ENCODE data around the gene ZNF562. TPM values are rescaled to one million over a fixed set of nuclear protein-coding genes. Genes with fewer than 3 reads are reported as not detected.
A peak's percentile ranks its signal among the peaks of the same experiment; 100 is the strongest.

Gene ZNF562
- total and polyA plus RNA-seq, 8 donors = 25.4 to 36.4 (median 27.6) TPM

DNA sequence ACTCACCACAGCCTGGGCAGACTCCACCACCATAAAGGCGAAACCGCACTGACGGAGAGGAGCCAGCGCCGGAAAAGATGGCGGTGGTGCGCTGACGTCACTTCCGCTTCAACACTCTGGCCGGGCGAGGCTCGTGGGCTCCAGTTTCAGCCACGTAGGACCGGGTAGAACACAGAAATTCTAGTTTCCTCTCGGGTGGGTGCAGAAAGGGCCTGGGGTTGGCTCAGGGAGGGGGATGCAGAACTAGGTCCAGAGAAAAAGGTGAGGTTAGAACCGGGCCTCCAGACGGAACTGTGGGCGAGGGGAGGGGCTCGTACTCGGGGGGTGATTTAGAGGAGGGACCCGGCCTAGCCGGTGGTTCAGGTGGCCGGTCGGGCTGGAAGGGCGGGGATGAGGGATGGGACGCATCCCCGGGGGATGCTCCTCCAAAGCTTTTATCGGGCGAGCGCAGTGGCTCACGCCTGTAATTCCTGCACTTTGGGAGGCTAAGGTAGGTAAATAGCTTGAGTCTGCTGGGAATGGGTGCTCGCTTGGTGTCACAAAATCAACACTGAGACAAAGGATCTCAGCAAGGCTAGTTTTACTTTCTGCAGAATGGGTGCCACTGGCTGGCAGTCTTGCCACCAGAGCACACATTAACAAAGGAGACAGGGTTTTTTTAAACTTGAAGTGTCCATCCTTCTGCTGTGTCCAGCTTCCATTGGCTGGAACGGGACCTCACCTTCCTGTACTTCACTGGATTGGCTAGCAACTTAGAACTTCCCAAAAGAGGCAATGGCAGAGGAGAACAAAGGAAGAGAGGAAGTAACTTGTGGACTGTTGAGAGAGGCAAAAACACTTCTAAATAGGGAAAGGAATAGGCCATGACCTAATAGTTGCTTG lies 53.5 kb downstream of the ZNF562 start, which contains the start of gene ZNF561:
TSS of gene ZNF561 (minus strand) at position 77 of the 882 bp plus-strand sequence. CDS start 1,776 bp downstream, outside the sequence.
- DNase-seq (peak; percentile 89 to 94 (median 92)), ATAC-seq (peak; percentile 95)
- no peaks in the 10 kb centered on the region for H3K9me3 ChIP-seq
- H3K4me1 ChIP-seq = peaks cover 17 to 30% of the 10 kb centered on the region in 2 donors
- intact Hi-C loops (cut with DNase I) = loop anchor here in 1 of 2 donors (5.0 kb wide), 1 partner anchor 171 kb away; no protein-coding TSS in a partner anchor
- peaks cover 0 to 29% of the 10 kb centered on the region in 2 donors for H3K36me3 ChIP-seq
- TF ChIP-seq CTCF (IDR thresholded peaks at IDR 0.05) = no peak
- H3K27me3 ChIP-seq = no peaks in the 10 kb centered on the region
- peak within 1 kb of the TSS; percentile 96 for H3K27ac ChIP-seq
- H3K4me3 ChIP-seq = peak within 1 kb of the TSS; percentile 81 to 88

- no peak for ATAC-seq
- Histone ChIP-seq H3K36me3 (peaks cover 0 to 35% of the 10 kb centered on the region in 2 donors), H3K4me1 (peaks cover 17 to 30% of the 10 kb centered on the region in 2 donors), H3K4me3 (peak overlapping the region; percentile 81 to 88), H3K27ac (peak overlapping the region; percentile 96), H3K9me3 (no peaks in the 10 kb centered on the region), H3K27me3 (no peaks in the 10 kb centered on the region)
- intact Hi-C loops (cut with DNase I) = loop anchor here in 1 of 2 donors (5.0 kb wide), 1 partner anchor 172 kb away; no protein-coding TSS in a partner anchor
- no peak for TF ChIP-seq CTCF (IDR thresholded peaks at IDR 0.05)
- DNase-seq = no peak
These were observed 54.1 kb downstream of the ZNF562 start for GRCh38 chr19:9620842-9621155.

DNA sequence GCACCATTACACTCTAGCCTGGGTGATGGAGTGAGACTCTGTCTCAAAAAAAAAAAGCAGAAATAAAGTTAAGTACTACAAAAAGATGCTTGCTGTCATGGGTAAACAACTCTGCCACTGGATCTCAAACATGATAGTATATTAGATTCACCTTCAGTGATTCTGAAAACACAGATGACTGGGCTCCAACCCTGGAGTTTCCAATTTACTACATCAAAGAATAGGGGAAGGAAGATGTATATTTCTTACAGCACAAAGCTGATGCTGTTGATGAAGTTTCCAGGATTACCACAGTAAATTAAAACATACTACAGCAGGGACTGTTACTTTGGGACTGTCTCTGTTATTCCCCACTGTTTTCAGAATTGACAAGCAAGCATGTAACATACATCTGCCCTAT lies 59.1 kb downstream of the ZNF562 start:
- DNase-seq (no peak), ATAC-seq (no peak)
- Histone ChIP-seq H3K36me3 (peaks cover 17 to 85% of the 10 kb centered on the region in 2 donors), H3K27me3 (no peaks in the 10 kb centered on the region), H3K9me3 (peaks cover 0 to 36% of the 10 kb centered on the region in 2 donors), H3K27ac (no peak overlapping the region), H3K4me1 (peaks cover 7 to 12% of the 10 kb centered on the region in 2 donors), H3K4me3 (no peak overlapping the region)
- no peak for TF ChIP-seq CTCF (IDR thresholded peaks at IDR 0.05)
- intact Hi-C loops (cut with DNase I) = no loop called here

GRCh38 chr19:9610484-9611113 lies 64.3 kb downstream of the ZNF562 start:
- no peaks in the 10 kb centered on the region for H3K27me3 ChIP-seq
- no peak overlapping the region for H3K4me3 ChIP-seq
- no peak for ATAC-seq
- no peak overlapping the region for H3K27ac ChIP-seq
- H3K36me3 ChIP-seq = peaks cover 17 to 77% of the 10 kb centered on the region in 2 donors
- peaks cover 5 to 83% of the 10 kb centered on the region in 2 donors for H3K9me3 ChIP-seq
- TF ChIP-seq CTCF (IDR thresholded peaks at IDR 0.05) = no peak
- H3K4me1 ChIP-seq = no peaks in the 10 kb centered on the region
- DNase-seq = no peak
- intact Hi-C loops (cut with DNase I) = no loop called here

GRCh38 chr19:9608912-9609311 lies 66.0 kb downstream of the ZNF562 start:
- intact Hi-C loops (cut with DNase I) = no loop called here
- no peak for TF ChIP-seq CTCF (IDR thresholded peaks at IDR 0.05)
- Histone ChIP-seq H3K27me3 (no peaks in the 10 kb centered on the region), H3K4me3 (no peak overlapping the region), H3K27ac (no peak overlapping the region), H3K9me3 (peaks cover 5 to 78% of the 10 kb centered on the region in 2 donors), H3K4me1 (no peaks in the 10 kb centered on the region), H3K36me3 (peaks cover 17 to 60% of the 10 kb centered on the region in 2 donors)
- DNase-seq (no peak), ATAC-seq (no peak)
